Measurements from ENCODE around the gene ITGB4.

- TF ChIP-seq TAF1 (IDR thresholded peaks at IDR 0.05; ENCODE audit: borderline replicate concordance, insufficient read depth, low read length) (no peak), POLR2AphosphoS5 (IDR thresholded peaks at IDR 0.05; ENCODE audit: low read depth, low read length) (no peak)
Observed at GRCh38 chr17:75783803-75784472, 62.7 kb downstream of the ITGB4 start.
